ENCODE results near the gene ARAP2. TPM values are rescaled to one million over a fixed set of nuclear protein-coding genes. Genes with fewer than 3 reads are reported as not detected.

ARAP2 gene, protein sequence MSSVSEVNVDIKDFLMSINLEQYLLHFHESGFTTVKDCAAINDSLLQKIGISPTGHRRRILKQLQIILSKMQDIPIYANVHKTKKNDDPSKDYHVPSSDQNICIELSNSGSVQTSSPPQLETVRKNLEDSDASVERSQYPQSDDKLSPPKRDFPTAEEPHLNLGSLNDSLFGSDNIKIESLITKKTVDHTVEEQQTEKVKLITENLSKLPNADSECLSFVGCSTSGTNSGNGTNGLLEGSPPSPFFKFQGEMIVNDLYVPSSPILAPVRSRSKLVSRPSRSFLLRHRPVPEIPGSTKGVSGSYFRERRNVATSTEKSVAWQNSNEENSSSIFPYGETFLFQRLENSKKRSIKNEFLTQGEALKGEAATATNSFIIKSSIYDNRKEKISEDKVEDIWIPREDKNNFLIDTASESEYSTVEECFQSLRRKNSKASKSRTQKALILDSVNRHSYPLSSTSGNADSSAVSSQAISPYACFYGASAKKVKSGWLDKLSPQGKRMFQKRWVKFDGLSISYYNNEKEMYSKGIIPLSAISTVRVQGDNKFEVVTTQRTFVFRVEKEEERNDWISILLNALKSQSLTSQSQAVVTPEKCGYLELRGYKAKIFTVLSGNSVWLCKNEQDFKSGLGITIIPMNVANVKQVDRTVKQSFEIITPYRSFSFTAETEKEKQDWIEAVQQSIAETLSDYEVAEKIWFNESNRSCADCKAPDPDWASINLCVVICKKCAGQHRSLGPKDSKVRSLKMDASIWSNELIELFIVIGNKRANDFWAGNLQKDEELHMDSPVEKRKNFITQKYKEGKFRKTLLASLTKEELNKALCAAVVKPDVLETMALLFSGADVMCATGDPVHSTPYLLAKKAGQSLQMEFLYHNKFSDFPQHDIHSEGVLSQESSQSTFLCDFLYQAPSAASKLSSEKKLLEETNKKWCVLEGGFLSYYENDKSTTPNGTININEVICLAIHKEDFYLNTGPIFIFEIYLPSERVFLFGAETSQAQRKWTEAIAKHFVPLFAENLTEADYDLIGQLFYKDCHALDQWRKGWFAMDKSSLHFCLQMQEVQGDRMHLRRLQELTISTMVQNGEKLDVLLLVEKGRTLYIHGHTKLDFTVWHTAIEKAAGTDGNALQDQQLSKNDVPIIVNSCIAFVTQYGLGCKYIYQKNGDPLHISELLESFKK (N-terminal part only)
- total RNA-seq, result 10 to 100 TPM; 10.5 to 22.7 TPM
- polyA plus RNA-seq, result 10 to 100 TPM in 1 of 2 donors, under 1 TPM in 1; 0.26 to 14.4 TPM
- long read RNA-seq, donor 1, partial matches to known transcripts, result 1 of 2 reads
- long read RNA-seq, donor 1, other reads (novel, unspliced or antisense), result 1 of 2 reads
- long read RNA-seq, donor 2, partial matches to known transcripts, result 0 of 1 reads
- long read RNA-seq, donor 2, other reads (novel, unspliced or antisense), result 1 of 1 reads

DNA sequence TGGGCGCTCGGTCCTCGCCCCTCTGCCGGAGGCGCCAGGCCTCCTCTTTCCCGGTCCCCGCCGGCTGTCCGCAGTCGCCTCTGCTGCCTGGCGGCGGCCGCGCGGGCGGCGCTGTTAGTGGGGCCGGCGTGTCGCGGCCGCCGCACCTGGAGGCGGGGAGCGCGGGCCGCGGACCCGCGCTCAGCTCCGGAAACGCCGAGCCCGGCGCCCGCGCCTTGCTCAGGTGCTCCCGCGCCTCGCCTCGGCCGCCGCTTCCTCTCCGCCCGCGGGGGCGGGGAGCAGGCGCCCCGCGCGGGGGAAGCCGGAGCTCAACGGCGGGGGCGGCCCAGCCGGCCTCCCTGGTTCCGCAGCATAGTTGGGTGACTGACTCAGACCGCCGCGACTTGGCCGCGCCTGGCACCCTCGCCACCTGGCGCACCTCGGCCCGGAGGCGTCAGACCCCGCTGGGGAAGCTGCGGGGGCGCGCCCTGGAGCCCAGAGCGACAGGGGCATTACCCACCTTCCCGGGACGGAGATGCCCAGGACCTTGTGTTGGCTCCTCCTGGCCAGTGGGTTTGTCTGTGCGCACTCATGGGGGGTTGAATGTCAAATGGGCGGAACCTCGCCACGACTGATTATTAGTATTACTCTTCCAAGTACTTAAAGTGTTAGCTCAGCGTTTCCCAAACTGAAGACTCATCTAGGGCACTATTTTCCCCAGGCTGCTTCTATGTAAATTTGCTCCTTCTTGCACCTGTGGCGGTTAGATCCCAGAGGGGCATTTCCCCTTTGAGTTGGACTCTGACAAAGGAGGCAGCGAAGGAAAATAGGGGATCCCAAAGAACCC lies at the start of gene ARAP2:
ARAP2 (minus strand) TSS at position 258 of the 826 bp plus-strand sequence. CDS start 15,028 bp downstream, outside the sequence.
- intact Hi-C loops (cut with DNase I), result no loop called here
- H3K27ac ChIP-seq (ENCODE audit: low read depth in 1 of 2, low read length in 2 of 2), result no peak within 1 kb of the TSS
- peak; percentile 61 to 85 for DNase-seq

DNA sequence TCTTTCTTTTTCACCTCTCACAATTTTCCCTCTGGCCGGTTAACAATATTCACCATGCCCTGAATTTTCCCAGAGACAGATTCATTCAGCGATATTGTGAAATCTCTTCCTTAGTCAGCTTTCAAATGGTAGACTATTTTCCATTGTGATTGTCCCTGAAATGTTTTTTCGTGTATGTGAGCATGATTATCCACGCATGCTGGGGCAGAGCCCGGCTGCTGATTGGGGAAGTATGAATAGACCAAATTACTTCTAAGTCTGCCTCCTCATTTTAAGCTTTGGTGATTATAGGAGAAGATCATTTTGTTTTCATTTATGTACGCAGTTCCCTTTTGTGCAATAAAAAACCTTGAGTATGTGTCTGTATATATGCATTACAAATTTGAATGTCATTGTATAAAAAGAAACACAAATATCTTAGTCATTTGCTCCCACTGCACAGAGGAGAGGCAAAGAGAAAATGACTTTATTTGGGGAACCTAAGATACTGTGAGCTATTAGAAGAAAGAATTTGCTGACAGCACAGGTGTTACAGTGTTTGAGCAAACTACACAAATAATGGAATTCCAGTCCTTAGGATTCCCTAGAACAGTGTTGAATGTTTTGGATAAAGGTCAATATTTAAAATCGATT lies 48.4 kb upstream of the ARAP2 start:
- no peak overlapping the region for H3K4me3 ChIP-seq (ENCODE audit: low read length in 2 of 2)
- ATAC-seq (ENCODE audit: low FRiP score), result no peak
- WGBS, 2 donors, result 78 to 79% methylated on average over 7 of the region's 7 CpGs
- H3K4me1 ChIP-seq (ENCODE audit: control insufficient read depth in 1 of 2, insufficient read depth in 2 of 2, low read length in 2 of 2), result no peaks in the 10 kb centered on the region
- H3K9me3 ChIP-seq (ENCODE audit: control insufficient read depth, low read length), result no peaks in the 10 kb centered on the region
- DNase-seq, result no peak
- no peak overlapping the region for H3K27ac ChIP-seq (ENCODE audit: low read depth in 1 of 2, low read length in 2 of 2)
- intact Hi-C loops (cut with DNase I), result no loop called here
- no peaks in the 10 kb centered on the region for H3K36me3 ChIP-seq (ENCODE audit: control insufficient read depth in 1 of 2, insufficient read depth in 2 of 2, low read length in 1 of 2)
- no peaks in the 10 kb centered on the region for H3K27me3 ChIP-seq (ENCODE audit: control insufficient read depth in 1 of 2, insufficient read depth in 2 of 2, low read length in 1 of 2)

More for the DNA sequence above, at the start of gene ARAP2:
- H3K27me3 ChIP-seq (ENCODE audit: control insufficient read depth in 1 of 2, insufficient read depth in 2 of 2, low read length in 1 of 2), result no peaks in the 10 kb centered on the region
- ATAC-seq (ENCODE audit: low FRiP score), result peak; percentile 63
- no peaks in the 10 kb centered on the region for H3K4me1 ChIP-seq (ENCODE audit: control insufficient read depth in 1 of 2, insufficient read depth in 2 of 2, low read length in 2 of 2)
- peak within 1 kb of the TSS; percentile 3 to 41 for H3K4me3 ChIP-seq (ENCODE audit: low read length in 2 of 2)
- H3K9me3 ChIP-seq (ENCODE audit: control insufficient read depth, low read length), result no peaks in the 10 kb centered on the region
- H3K36me3 ChIP-seq (ENCODE audit: control insufficient read depth in 1 of 2, insufficient read depth in 2 of 2, low read length in 1 of 2), result no peaks in the 10 kb centered on the region
- 2 to 3% methylated on average over 46 to 81 of the region's 81 CpGs for WGBS, 2 donors

DNA sequence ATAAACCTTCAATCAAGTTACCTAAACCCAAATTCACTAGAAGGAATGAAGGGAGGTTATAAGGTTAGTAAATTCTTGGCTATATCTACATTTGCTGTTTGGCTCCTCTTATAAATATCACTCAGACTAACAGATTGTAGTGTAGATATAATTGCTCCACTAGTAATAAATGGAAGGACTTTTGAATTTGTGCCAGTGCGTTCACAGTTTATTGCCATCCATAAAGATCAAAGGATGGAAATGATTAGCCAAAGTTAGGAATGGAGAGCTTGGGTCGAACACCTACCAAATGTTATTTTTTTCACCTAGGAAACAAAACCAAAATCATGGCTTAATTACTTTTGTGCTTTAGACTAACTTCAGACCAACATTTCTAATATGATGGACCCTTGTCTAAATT lies 46.3 kb upstream of the ARAP2 start:
- ATAC-seq (ENCODE audit: low FRiP score) (no peak), DNase-seq (no peak)
- no peaks in the 10 kb centered on the region for H3K36me3 ChIP-seq (ENCODE audit: control insufficient read depth in 1 of 2, insufficient read depth in 2 of 2, low read length in 1 of 2)
- intact Hi-C loops (cut with DNase I), result no loop called here
- H3K4me3 ChIP-seq (ENCODE audit: low read length in 2 of 2), result no peak overlapping the region
- H3K27ac ChIP-seq (ENCODE audit: low read depth in 1 of 2, low read length in 2 of 2), result no peak overlapping the region
- H3K27me3 ChIP-seq (ENCODE audit: control insufficient read depth in 1 of 2, insufficient read depth in 2 of 2, low read length in 1 of 2), result no peaks in the 10 kb centered on the region
- 70 to 83% methylated on average over 2 of the region's 2 CpGs for WGBS, 2 donors
- H3K4me1 ChIP-seq (ENCODE audit: control insufficient read depth in 1 of 2, insufficient read depth in 2 of 2, low read length in 2 of 2), result no peaks in the 10 kb centered on the region
- no peaks in the 10 kb centered on the region for H3K9me3 ChIP-seq (ENCODE audit: control insufficient read depth, low read length)

DNA sequence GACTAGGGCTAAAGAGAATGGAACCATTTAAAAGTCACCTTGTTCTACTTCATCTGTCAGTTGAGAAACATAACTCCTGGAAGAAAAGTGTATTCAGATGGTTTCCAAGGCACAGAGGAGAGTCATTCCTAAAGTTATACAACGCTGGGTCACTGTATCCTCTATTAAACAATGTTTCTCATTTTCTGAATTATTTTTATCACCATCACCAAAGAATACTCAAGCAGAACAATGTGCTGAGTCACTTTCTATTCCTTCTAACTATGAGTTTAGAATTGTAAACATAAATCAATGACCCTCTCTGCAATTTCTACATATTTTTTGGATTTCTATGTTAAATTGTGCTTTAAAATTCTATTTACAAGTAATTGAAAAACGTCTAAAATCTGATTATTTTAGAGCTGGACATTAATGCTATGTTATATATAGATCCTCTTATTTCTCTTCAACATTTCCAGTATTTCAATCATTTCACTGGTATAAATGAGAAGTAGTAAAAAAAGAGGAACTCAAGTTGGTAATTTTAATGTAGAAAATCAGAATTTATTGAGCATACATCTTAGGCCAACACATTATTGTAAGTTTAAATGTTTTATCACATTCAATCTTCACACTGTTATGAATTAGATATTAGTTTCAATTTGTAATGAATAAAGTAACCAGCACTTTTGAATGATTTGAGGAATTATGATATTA lies 44.6 kb upstream of the ARAP2 start:
- Histone ChIP-seq H3K27me3 (ENCODE audit: control insufficient read depth in 1 of 2, insufficient read depth in 2 of 2, low read length in 1 of 2) (no peaks in the 10 kb centered on the region), H3K36me3 (ENCODE audit: control insufficient read depth in 1 of 2, insufficient read depth in 2 of 2, low read length in 1 of 2) (no peaks in the 10 kb centered on the region), H3K4me1 (ENCODE audit: control insufficient read depth in 1 of 2, insufficient read depth in 2 of 2, low read length in 2 of 2) (no peaks in the 10 kb centered on the region), H3K9me3 (ENCODE audit: control insufficient read depth, low read length) (no peaks in the 10 kb centered on the region), H3K27ac (ENCODE audit: low read depth in 1 of 2, low read length in 2 of 2) (no peak overlapping the region), H3K4me3 (ENCODE audit: low read length in 2 of 2) (no peak overlapping the region)
- ATAC-seq (ENCODE audit: low FRiP score), result no peak
- intact Hi-C loops (cut with DNase I), result no loop called here
- no peak for DNase-seq
- 27 to 37% methylated on average over 2 of the region's 2 CpGs for WGBS, 2 donors

DNA sequence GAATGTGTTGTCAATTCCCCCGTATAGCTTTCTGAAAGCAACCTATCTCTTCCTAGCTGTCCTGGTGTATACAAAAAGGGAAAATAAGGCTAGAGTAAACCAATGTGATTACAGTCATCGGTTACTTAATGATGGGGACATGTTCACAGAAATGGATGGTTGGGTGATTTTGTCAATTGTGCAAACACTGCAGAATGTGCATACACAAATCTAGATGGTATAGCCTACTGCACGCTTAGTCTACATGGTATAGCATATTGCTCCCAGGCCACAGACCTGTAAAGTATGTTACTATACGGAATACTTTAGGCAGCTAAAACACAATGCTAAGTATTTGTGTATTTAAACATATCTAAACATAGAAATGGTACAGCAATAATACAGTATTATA lies 42.2 kb upstream of the ARAP2 start:
- H3K27ac ChIP-seq (ENCODE audit: low read depth in 1 of 2, low read length in 2 of 2), result no peak overlapping the region
- intact Hi-C loops (cut with DNase I), result no loop called here
- H3K9me3 ChIP-seq (ENCODE audit: control insufficient read depth, low read length), result no peaks in the 10 kb centered on the region
- DNase-seq (no peak), ATAC-seq (ENCODE audit: low FRiP score) (no peak)
- no peak overlapping the region for H3K4me3 ChIP-seq (ENCODE audit: low read length in 2 of 2)
- H3K4me1 ChIP-seq (ENCODE audit: control insufficient read depth in 1 of 2, insufficient read depth in 2 of 2, low read length in 2 of 2), result no peaks in the 10 kb centered on the region
- H3K36me3 ChIP-seq (ENCODE audit: control insufficient read depth in 1 of 2, insufficient read depth in 2 of 2, low read length in 1 of 2), result no peaks in the 10 kb centered on the region
- H3K27me3 ChIP-seq (ENCODE audit: control insufficient read depth in 1 of 2, insufficient read depth in 2 of 2, low read length in 1 of 2), result no peaks in the 10 kb centered on the region
- 88 to 93% methylated on average over 4 of the region's 4 CpGs for WGBS, 2 donors

DNA sequence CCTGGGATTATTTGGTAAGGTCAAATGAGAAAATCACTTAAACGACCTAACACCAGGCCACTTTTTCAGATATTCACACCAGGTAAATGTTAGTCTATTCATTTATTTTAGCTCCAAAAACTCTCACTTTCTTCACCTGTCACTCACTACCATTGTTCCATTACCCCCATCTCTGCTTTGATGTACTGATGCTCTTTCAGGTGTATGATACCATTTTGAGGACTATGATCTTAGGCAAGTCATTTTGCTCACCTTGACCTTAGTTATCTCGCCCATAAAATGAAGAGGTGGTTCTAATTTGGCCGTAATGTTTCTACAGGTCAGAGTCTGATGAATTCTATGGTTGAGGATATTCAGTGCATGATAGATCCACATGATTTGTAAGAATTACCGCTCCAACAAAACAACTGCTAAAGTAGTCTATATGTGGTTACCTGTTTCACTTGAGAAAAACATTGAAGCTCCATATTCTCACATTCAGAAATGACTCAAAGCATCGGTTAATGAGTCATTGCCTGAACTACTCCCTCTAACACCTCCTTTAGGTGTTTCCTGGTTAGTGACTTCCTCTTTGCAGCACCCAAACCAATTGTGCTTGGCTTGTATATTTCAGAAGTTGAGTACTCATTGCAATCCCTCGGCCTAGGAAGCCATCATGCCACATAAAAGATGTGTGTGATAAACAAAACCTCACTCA lies 41.6 kb upstream of the ARAP2 start:
- no peaks in the 10 kb centered on the region for H3K9me3 ChIP-seq (ENCODE audit: control insufficient read depth, low read length)
- no peak for DNase-seq
- H3K36me3 ChIP-seq (ENCODE audit: control insufficient read depth in 1 of 2, insufficient read depth in 2 of 2, low read length in 1 of 2), result no peaks in the 10 kb centered on the region
- H3K27ac ChIP-seq (ENCODE audit: low read depth in 1 of 2, low read length in 2 of 2), result no peak overlapping the region
- H3K4me3 ChIP-seq (ENCODE audit: low read length in 2 of 2), result no peak overlapping the region
- intact Hi-C loops (cut with DNase I), result no loop called here
- no peaks in the 10 kb centered on the region for H3K27me3 ChIP-seq (ENCODE audit: control insufficient read depth in 1 of 2, insufficient read depth in 2 of 2, low read length in 1 of 2)
- no peak for ATAC-seq (ENCODE audit: low FRiP score)
- 82 to 86% methylated on average over 6 of the region's 6 CpGs for whole genome bisulfite sequencing, 2 donors
- H3K4me1 ChIP-seq (ENCODE audit: control insufficient read depth in 1 of 2, insufficient read depth in 2 of 2, low read length in 2 of 2), result no peaks in the 10 kb centered on the region

DNA sequence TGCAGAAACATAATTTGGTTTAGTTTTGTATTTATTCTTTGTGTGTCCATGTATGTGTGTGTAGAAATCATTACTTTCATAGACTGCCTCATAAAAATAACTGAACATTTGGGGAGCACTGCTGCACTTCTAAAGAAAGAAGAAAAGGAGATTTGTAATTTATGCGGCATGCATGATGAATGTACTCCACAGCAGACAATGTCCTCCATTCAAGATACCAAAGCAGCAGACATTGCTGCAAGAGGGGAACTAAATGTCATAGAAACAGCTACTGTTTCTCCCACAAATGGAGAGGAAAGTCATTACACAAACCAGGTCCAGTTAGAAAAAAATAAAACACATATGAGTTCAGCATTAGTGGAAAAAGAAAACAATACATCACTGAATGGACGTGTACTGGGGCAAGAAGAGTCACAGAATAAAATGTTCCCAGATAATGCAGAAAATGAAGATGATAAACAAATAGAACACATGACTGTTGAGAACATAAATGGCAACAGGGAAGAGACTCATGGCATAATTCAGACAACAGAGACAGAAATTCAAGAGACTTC lies 39.7 kb upstream of the ARAP2 start:
- WGBS, 2 donors, result 53 to 62% methylated on average over 2 of the region's 2 CpGs
- DNase-seq (no peak), ATAC-seq (ENCODE audit: low FRiP score) (no peak)
- intact Hi-C loops (cut with DNase I), result no loop called here
- Histone ChIP-seq H3K27ac (ENCODE audit: low read depth in 1 of 2, low read length in 2 of 2) (no peak overlapping the region), H3K4me1 (ENCODE audit: control insufficient read depth in 1 of 2, insufficient read depth in 2 of 2, low read length in 2 of 2) (no peaks in the 10 kb centered on the region), H3K4me3 (ENCODE audit: low read length in 2 of 2) (no peak overlapping the region), H3K27me3 (ENCODE audit: control insufficient read depth in 1 of 2, insufficient read depth in 2 of 2, low read length in 1 of 2) (no peaks in the 10 kb centered on the region), H3K36me3 (ENCODE audit: control insufficient read depth in 1 of 2, insufficient read depth in 2 of 2, low read length in 1 of 2) (no peaks in the 10 kb centered on the region), H3K9me3 (ENCODE audit: control insufficient read depth, low read length) (no peaks in the 10 kb centered on the region)
